Mucosa of stomach (tissue), 1 donor: ENCODE data around the gene MAK.

Experiments
- H3K27me3 ChIP-seq: one replicate; pipeline ENCODE4 v1.7.0; 2013; ENCODE audit warnings: mild to moderate bottlenecking, low read length; ENCODE audit not compliant: control insufficient read depth, insufficient read depth
- H3K36me3 ChIP-seq: one replicate; pipeline ENCODE4 v1.7.0; 2013; ENCODE audit warnings: low read length; ENCODE audit not compliant: control insufficient read depth, insufficient read depth
- H3K4me1 ChIP-seq: one replicate; pipeline ENCODE4 v1.7.0; 2013; ENCODE audit warnings: mild to moderate bottlenecking, low read length; ENCODE audit not compliant: control insufficient read depth, insufficient read depth
- H3K4me3 ChIP-seq: one replicate; pipeline ENCODE4 v1.7.0; 2013; ENCODE audit warnings: low read length
- H3K9ac ChIP-seq: one replicate; pipeline ENCODE4 v1.7.0; 2013; ENCODE audit warnings: mild to moderate bottlenecking, low read length, moderate library complexity
- H3K9me3 ChIP-seq: one replicate; pipeline ENCODE4 v1.7.0; 2013; ENCODE audit warnings: mild to moderate bottlenecking, low read length, moderate library complexity; ENCODE audit not compliant: control insufficient read depth
- donor health status: Pancreatic carcinoma.

MAK gene

GRCh38 chr6:10719964-10720264 lies 118.4 kb downstream of the MAK start:
- Histone ChIP-seq H3K4me3 (peak overlapping the region; percentile 34), H3K36me3 (no peaks in the 10 kb centered on the region), H3K4me1 (peaks cover 4% of the 10 kb centered on the region), H3K27me3 (no peaks in the 10 kb centered on the region), H3K9me3 (no peaks in the 10 kb centered on the region), H3K9ac (peak overlapping the region; percentile 67)

GRCh38 chr6:10719296-10719963 lies 118.9 kb downstream of the MAK start:
- H3K9me3 ChIP-seq = no peaks in the 10 kb centered on the region
- H3K4me3 ChIP-seq = peak overlapping the region; percentile 34
- H3K4me1 ChIP-seq = peaks cover 4% of the 10 kb centered on the region
- H3K27me3 ChIP-seq = no peaks in the 10 kb centered on the region
- H3K9ac ChIP-seq = no peak overlapping the region
- no peaks in the 10 kb centered on the region for H3K36me3 ChIP-seq

- Histone ChIP-seq H3K27me3 (no peaks in the 10 kb centered on the region), H3K9me3 (no peaks in the 10 kb centered on the region), H3K4me3 (no peak overlapping the region), H3K9ac (no peak overlapping the region), H3K36me3 (no peaks in the 10 kb centered on the region), H3K4me1 (no peaks in the 10 kb centered on the region)
These were observed 124.4 kb downstream of the MAK start for GRCh38 chr6:10713962-10714361.
